ENCODE measurements around the gene RMND5B.
A peak's percentile ranks its signal among the peaks of the same experiment; 100 is the strongest.

GRCh38 chr5:178108966-178109365 is 21.8 kb upstream of the RMND5B start:
- TF ChIP-seq REST (IDR thresholded peaks at IDR 0.05; ENCODE audit: low read depth, low read length): no peak
- no peak for TF ChIP-seq POLR2AphosphoS5 (IDR thresholded peaks at IDR 0.05; ENCODE audit: low read length)
- TF ChIP-seq RBBP5 (conservative IDR thresholded peaks at IDR 0.05): no peak
- no peak for TF ChIP-seq CREM (IDR thresholded peaks at IDR 0.05; ENCODE audit: low read depth)
- TF ChIP-seq POLR2A (IDR thresholded peaks at IDR 0.05; ENCODE audit: low read depth, low read length): no peak
- no peak for TF ChIP-seq ETV6 (conservative IDR thresholded peaks at IDR 0.05 in 1 of 2, IDR thresholded peaks at IDR 0.05 in 1 of 2; ENCODE audit: borderline replicate concordance in 1 of 2, low read depth in 1 of 2)
- peak; percentile 50; the same call in 1 of the 2 replicates for TF ChIP-seq SPI1 (IDR thresholded peaks at IDR 0.05; ENCODE audit: borderline replicate concordance, insufficient read depth, low read depth, low read length)
- TF ChIP-seq CHD1 (IDR thresholded peaks at IDR 0.05; ENCODE audit: low read depth, low read length): no peak
- TF ChIP-seq CTCF (IDR thresholded peaks at IDR 0.05 in 2 of 3, conservative IDR thresholded peaks at IDR 0.05 in 1 of 3; ENCODE audit: control insufficient read depth in 2 of 3, extremely low read depth in 1 of 3, insufficient read depth in 1 of 3, low read depth in 3 of 3, low read length in 3 of 3): no peak
- TF ChIP-seq EZH2 (IDR thresholded peaks at IDR 0.05; ENCODE audit: borderline replicate concordance, control insufficient read depth, low read depth, low read length): no peak
- TF ChIP-seq SREBF2 (IDR thresholded peaks at IDR 0.05; ENCODE audit: low read length): no peak
- no peak for TF ChIP-seq EP300 (IDR thresholded peaks at IDR 0.05; ENCODE audit: borderline replicate concordance in 1 of 2, control insufficient read depth in 1 of 2, low read depth in 2 of 2, low read length in 2 of 2)
- no peak for TF ChIP-seq SUZ12 (IDR thresholded peaks at IDR 0.05; ENCODE audit: unreplicated experiment)

All from GM12878 (cell line).